GM18870 (cell line): Measurements from ENCODE around the gene ETV5.

Experiments used
- ATAC-seq: cut with Tn5 transposase; IDR thresholded peaks from one replicate; pipeline ENCODE4 v1.9.1; 2021; ENCODE audit warnings: moderate library complexity; ENCODE audit not compliant: unreplicated experiment

ETV5 gene

GRCh38 chr3:186124592-186124991, 15.7 kb upstream of the ETV5 start:
- ATAC-seq: no peak

GRCh38 chr3:186123012-186123411, 14.1 kb upstream of the ETV5 start:
- ATAC-seq: no peak

- ATAC-seq: no peak
Measured at GRCh38 chr3:186121968-186122367, 13.1 kb upstream of the ETV5 start.

- no peak for ATAC-seq
Measured at GRCh38 chr3:186121278-186121677, 12.4 kb upstream of the ETV5 start.

GRCh38 chr3:186119499-186119898, 10.6 kb upstream of the ETV5 start:
- no peak for ATAC-seq

GRCh38 chr3:186118692-186119091, 9.8 kb upstream of the ETV5 start:
- no peak for ATAC-seq

GRCh38 chr3:186117521-186118134, 8.7 kb upstream of the ETV5 start:
- ATAC-seq: no peak

GRCh38 chr3:186115239-186115996, 6.5 kb upstream of the ETV5 start:
- ATAC-seq: no peak

GRCh38 chr3:186110975-186111974, 2.4 kb upstream of the ETV5 start:
- no peak for ATAC-seq

GRCh38 chr3:186109897-186110803, 1.3 kb upstream of the ETV5 start:
- no peak for ATAC-seq

GRCh38 chr3:186108106-186108940, 566 bp downstream of the ETV5 start:
- ATAC-seq: no peak

- ATAC-seq: no peak
Measured at GRCh38 chr3:186107215-186108105, 1.4 kb downstream of the ETV5 start.

- no peak for ATAC-seq
Measured at GRCh38 chr3:186105543-186105942, 3.3 kb downstream of the ETV5 start.

- ATAC-seq: no peak
Measured at GRCh38 chr3:186102687-186103086, 6.2 kb downstream of the ETV5 start.

GRCh38 chr3:186100398-186100797, 8.5 kb downstream of the ETV5 start:
- ATAC-seq: no peak

- no peak for ATAC-seq
Measured at GRCh38 chr3:186099178-186099577, 9.7 kb downstream of the ETV5 start.

GRCh38 chr3:186098740-186099139, 10.1 kb downstream of the ETV5 start:
- no peak for ATAC-seq

- no peak for ATAC-seq
Measured at GRCh38 chr3:186097663-186098451, 11.0 kb downstream of the ETV5 start.
